Adrenal gland (tissue), 5 donors: Measurements from ENCODE around the gene SZRD1.

Source experiments
- POLR2A ChIP-seq, 2 donors: fragments of 450-650 bp; IDR thresholded peaks; one replicate each; pipeline ENCODE4 v1.6.1; 2017; ENCODE audit warnings: antibody characterized with exemption in 2 of 2, mild to moderate bottlenecking in 2 of 2, moderate library complexity in 1 of 2
- TF ChIP-seq, protein P1 (sequence below), 6 experiments: fragments of 450-650 bp in 4 of 6; fragments of 200-600 bp in 2 of 6; sonication (generic) in 1 of 6; IDR thresholded peaks; 1 replicate in 5 of 6; 2 replicates in 1 of 6; pipeline versions ENCODE4 v1.5.1 to v1.8.0; 2016 to 2021; ENCODE audit warnings: antibody characterized with exemption in 6 of 6, mild to moderate bottlenecking in 2 of 6, moderate library complexity in 1 of 6
- donor health status: DM: no; HTN: no; CAD: no.

DNA sequence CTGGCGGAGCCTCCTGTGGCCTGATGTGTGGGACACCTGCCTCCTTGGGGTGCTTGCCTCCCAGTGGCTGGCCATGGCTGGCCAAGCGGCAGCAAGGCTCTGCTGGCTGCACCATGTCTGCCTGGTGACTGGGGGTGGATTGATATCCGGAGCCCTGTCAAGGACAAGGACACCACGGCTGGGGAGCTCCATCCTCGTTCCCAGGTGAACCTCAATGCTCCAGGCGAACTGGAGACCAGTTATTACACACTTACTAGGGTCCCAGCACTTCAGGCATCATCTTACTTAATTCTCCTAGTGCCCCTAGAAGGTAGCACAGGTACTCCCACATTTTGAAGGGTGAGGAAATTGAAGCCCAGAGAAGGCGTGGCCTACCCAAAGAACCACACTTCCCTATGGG is 55.0 kb downstream of the SZRD1 start:
- TF ChIP-seq, protein P1, sequence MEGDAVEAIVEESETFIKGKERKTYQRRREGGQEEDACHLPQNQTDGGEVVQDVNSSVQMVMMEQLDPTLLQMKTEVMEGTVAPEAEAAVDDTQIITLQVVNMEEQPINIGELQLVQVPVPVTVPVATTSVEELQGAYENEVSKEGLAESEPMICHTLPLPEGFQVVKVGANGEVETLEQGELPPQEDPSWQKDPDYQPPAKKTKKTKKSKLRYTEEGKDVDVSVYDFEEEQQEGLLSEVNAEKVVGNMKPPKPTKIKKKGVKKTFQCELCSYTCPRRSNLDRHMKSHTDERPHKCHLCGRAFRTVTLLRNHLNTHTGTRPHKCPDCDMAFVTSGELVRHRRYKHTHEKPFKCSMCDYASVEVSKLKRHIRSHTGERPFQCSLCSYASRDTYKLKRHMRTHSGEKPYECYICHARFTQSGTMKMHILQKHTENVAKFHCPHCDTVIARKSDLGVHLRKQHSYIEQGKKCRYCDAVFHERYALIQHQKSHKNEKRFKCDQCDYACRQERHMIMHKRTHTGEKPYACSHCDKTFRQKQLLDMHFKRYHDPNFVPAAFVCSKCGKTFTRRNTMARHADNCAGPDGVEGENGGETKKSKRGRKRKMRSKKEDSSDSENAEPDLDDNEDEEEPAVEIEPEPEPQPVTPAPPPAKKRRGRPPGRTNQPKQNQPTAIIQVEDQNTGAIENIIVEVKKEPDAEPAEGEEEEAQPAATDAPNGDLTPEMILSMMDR (IDR thresholded peaks at IDR 0.05), result no peak
- TF ChIP-seq POLR2A (IDR thresholded peaks at IDR 0.05), result no peak
